ENCODE data around the gene SLC66A1. TPM values are rescaled to one million over a fixed set of nuclear protein-coding genes. Genes with fewer than 3 reads are reported as not detected.

The SLC66A1 gene
- total and polyA plus RNA-seq, 9 of the 15 experiments (the other 6 are each of a cell fraction or from before 2014, with no cell fraction given): 1.2 to 40.8 (median 18.6) TPM

- TF ChIP-seq, protein P1, sequence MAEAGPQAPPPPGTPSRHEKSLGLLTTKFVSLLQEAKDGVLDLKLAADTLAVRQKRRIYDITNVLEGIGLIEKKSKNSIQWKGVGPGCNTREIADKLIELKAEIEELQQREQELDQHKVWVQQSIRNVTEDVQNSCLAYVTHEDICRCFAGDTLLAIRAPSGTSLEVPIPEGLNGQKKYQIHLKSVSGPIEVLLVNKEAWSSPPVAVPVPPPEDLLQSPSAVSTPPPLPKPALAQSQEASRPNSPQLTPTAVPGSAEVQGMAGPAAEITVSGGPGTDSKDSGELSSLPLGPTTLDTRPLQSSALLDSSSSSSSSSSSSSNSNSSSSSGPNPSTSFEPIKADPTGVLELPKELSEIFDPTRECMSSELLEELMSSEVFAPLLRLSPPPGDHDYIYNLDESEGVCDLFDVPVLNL (CRISPR knock-in tag; IDR thresholded peaks at IDR 0.05; ENCODE audit: low read depth): no peak
- TF ChIP-seq SAFB (IDR thresholded peaks at IDR 0.05; ENCODE audit: borderline replicate concordance, low read depth, low read length) (no peak), HDAC2 (IDR thresholded peaks at IDR 0.05) (no peak), ERF (CRISPR knock-in tag; IDR thresholded peaks at IDR 0.05) (no peak)
Observed at GRCh38 chr1:19365721-19366120, 53.6 kb downstream of the SLC66A1 start (continued).

DNA sequence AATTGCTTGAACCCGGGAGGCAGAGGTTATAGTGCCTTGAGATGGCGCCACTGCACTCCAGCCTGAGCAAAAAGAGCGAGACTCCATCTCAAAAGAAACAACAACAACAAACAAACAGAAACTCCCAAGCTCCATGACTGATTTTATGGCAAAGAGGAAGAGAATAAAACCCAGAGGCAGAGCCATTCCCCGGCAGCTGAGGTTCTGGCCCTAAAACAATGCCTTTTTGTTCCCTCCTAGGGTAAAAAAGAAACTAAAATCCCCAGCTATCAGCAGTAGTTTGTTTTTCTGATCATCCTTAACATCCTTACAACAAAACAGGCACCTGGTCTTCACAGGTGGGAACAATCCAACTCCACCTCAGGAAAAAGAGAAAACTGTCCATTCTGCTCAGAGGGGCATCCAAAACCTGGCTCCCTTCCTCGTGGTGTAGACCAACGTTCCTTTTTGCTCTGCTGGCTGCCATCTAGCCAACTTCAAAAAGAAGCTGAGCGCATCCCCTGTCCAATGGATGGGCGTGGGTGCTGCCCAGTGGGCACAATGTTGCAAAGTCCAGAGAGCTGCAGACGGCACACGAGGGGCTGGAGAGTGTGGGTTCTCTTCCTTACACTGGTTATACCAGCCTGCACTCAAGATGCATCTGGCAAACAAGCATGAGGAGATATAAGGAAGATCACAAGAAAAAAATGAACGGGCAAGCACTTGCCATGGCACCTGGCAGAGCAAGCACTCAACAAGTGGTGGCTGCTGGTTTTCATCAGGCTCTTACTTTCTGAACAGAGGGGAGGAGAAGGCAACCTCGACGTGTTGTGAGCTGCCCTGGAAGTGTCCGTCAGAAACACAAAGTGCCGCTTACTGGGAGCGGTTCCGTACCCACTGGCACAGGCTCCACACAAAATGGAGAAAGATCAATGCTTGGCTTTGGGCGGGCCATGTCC, 54.7 kb downstream of the SLC66A1 start:
- no peak overlapping the region for H2AFZ ChIP-seq (ENCODE audit: low read depth, low read length)
- ATAC-seq: no peak
- no peaks in the 10 kb centered on the region for H3K9me1 ChIP-seq (ENCODE audit: control insufficient read depth, insufficient read depth, low read length)
- no peaks in the 10 kb centered on the region for H3K79me2 ChIP-seq (ENCODE audit: control insufficient read depth, insufficient read depth, low read length)
- H3K4me3 ChIP-seq: no peak overlapping the region
- H4K20me1 ChIP-seq (replicated peaks; ENCODE audit: control insufficient read depth, insufficient read depth, low read length): peaks cover 18% of the 10 kb centered on the region
- 81% methylated on average over 18 of the region's 18 CpGs for WGBS (ENCODE audit: insufficient coverage, low coverage, missing lambda C conversion rate)
- H3K4me2 ChIP-seq (ENCODE audit: insufficient read depth, low read length): no peak overlapping the region
- no TSS peak for BruUV-seq (replicated peaks)
- in situ Hi-C loops (cut with MboI): no loop called here
- H3K27ac ChIP-seq (ENCODE audit: extremely low read depth, low read depth, low read length): no peak overlapping the region
- no peak for FAIRE-seq
- no peaks in the 10 kb centered on the region for H3K27me3 ChIP-seq (ENCODE audit: control insufficient read depth in 2 of 2, insufficient read depth in 2 of 2, low read length in 2 of 2)
- DNase-seq (ENCODE audit: extremely low read depth in 1 of 4, low spot score in 3 of 4): no peak
- peaks cover 3% of the 10 kb centered on the region; the same call in 1 of the 3 replicates for H3K36me3 ChIP-seq (ENCODE audit: control insufficient read depth, insufficient read depth, low read length)
- POLR2A ChIA-PET: no interaction called here
- H3K9me3 ChIP-seq (replicated peaks; ENCODE audit: control insufficient read depth, insufficient read depth, low read depth, low read length): no peaks in the 10 kb centered on the region
- intact Hi-C loops (cut with micrococcal nuclease): no loop called here
- TF ChIP-seq, protein P2, sequence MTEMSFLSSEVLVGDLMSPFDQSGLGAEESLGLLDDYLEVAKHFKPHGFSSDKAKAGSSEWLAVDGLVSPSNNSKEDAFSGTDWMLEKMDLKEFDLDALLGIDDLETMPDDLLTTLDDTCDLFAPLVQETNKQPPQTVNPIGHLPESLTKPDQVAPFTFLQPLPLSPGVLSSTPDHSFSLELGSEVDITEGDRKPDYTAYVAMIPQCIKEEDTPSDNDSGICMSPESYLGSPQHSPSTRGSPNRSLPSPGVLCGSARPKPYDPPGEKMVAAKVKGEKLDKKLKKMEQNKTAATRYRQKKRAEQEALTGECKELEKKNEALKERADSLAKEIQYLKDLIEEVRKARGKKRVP (CRISPR knock-in tag; IDR thresholded peaks at IDR 0.05): no peak
- TF ChIP-seq SOX6 (IDR thresholded peaks at IDR 0.05) (no peak), ERF (CRISPR knock-in tag; IDR thresholded peaks at IDR 0.05) (no peak), CBX3 (IDR thresholded peaks at IDR 0.05; ENCODE audit: borderline replicate concordance in 1 of 2, low read length in 2 of 2) (no peak), GATAD2A (IDR thresholded peaks at IDR 0.05) (no peak), ZNF431 (CRISPR knock-in tag; IDR thresholded peaks at IDR 0.05) (no peak), NCOA6 (IDR thresholded peaks at IDR 0.05) (no peak), HNRNPLL (IDR thresholded peaks at IDR 0.05; ENCODE audit: low read depth, low read length, poor library complexity, severe bottlenecking) (no peak), ZBTB12 (CRISPR knock-in tag; IDR thresholded peaks at IDR 0.05) (no peak), CHD2 (IDR thresholded peaks at IDR 0.05; ENCODE audit: low read depth, low read length) (no peak), FOXK2 (conservative IDR thresholded peaks at IDR 0.05 in 1 of 2, IDR thresholded peaks at IDR 0.05 in 1 of 2; ENCODE audit: low read depth in 2 of 2) (no peak)
- TF ChIP-seq, protein P3, sequence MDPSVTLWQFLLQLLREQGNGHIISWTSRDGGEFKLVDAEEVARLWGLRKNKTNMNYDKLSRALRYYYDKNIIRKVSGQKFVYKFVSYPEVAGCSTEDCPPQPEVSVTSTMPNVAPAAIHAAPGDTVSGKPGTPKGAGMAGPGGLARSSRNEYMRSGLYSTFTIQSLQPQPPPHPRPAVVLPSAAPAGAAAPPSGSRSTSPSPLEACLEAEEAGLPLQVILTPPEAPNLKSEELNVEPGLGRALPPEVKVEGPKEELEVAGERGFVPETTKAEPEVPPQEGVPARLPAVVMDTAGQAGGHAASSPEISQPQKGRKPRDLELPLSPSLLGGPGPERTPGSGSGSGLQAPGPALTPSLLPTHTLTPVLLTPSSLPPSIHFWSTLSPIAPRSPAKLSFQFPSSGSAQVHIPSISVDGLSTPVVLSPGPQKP (CRISPR knock-in tag; IDR thresholded peaks at IDR 0.05): no peak
- H3K9ac ChIP-seq (ENCODE audit: insufficient read depth in 1 of 2, low read depth in 2 of 2, low read length in 2 of 2): 0 out of 4 replicates have a peak overlapping the region, but pooled peaks of 1 of the 2 experiments have one; percentile 6
- peaks cover 0 to 8% of the 10 kb centered on the region in 2 experiments; a peak in 2 of 5 replicates for H3K4me1 ChIP-seq (replicated peaks in 1 of 2; ENCODE audit: control insufficient read depth in 2 of 2, insufficient read depth in 2 of 2, low read length in 2 of 2)
- CTCF ChIA-PET (ENCODE audit: low intra/inter-chr PET ratio): no interaction called here

All from K562 (cell line).